ENCODE data around the gene SLC29A2. TPM values are rescaled to one million over a fixed set of nuclear protein-coding genes. Genes with fewer than 3 reads are reported as not detected.

Gene SLC29A2, protein sequence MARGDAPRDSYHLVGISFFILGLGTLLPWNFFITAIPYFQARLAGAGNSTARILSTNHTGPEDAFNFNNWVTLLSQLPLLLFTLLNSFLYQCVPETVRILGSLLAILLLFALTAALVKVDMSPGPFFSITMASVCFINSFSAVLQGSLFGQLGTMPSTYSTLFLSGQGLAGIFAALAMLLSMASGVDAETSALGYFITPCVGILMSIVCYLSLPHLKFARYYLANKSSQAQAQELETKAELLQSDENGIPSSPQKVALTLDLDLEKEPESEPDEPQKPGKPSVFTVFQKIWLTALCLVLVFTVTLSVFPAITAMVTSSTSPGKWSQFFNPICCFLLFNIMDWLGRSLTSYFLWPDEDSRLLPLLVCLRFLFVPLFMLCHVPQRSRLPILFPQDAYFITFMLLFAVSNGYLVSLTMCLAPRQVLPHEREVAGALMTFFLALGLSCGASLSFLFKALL
- total RNA-seq = 0.37 and 0.39 TPM in 2 replicates

DNA sequence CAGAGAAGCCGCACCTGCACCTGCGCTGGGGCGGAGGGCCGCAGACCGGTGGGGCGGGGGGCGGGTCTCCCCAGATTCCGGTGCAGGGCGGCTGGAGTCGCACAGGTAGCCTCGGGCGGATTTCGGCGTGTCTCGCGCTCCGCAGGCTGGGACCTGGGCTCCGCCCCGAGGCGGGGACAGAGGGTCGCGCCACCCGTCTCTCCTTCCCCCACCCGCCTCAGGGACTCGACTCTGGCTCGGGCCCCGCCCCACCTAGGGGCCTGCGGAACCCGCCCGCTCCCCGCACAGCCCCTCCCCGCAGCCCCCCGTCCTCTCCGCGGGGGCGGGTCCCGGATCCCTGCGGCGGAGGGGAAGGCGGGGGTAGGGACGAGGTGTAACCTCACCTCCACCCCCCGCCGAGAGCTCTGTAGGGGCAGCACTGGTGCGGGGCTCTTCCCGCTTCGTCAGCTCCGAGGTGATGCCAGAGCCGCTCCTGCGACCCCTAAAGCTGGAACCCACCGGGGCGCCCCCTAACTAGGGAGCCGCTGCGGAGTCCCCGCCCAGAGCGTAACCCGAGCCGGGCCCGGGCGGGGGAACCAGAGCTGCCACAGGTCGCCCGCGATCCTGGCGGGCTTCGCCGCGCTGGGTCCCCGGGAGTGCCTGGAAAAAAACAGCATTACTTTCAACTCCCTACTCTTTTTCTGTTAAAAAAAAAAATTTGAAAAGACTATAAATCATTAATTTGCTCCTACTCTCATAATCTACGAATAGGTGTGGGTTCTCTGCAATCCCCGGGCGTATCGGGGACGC is at the start of gene SLC29A2:
Gene SLC29A2 (minus strand): TSS at position 134 of the 789 bp plus-strand sequence. CDS start 169 bp downstream, outside the sequence.

DNA sequence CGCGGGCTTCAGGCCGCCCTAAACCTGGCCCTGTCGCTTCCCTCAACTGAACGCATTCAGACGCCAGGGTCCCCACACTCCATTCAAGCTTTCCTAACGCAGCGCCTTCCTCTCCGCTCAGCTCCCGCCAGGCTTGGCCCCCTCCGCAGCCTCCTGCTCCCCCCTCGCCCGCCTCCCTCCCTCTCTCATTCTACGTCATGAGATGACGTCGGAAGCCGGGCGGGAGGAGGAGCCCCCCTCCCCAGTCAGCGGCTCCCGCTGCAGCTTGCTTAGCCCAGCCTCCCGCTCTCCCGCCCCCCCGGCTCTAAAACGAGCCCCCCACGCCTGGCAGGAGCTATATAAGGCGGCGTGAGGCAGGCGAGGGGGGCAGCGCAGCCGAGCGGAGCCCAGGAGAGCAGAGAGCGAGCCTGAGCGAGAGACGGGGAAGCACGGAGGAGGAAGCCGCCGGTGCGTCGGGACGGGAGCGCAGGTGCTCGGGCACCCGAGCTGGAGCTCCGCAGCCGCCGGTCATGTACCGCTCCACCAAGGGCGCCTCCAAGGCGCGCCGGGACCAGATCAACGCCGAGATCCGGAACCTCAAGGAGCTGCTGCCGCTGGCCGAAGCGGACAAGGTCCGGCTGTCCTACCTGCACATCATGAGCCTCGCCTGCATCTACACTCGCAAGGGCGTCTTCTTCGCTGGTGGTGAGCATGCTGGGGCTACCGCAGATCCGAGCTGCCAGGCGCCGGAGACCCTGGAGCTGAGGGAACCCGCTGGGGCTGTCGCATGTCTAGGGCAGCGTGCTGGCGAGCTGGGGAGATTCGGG is 49.3 kb upstream of the SLC29A2 start, which contains the start of gene NPAS4:
Gene NPAS4 (plus strand): TSS at position 365 of the 806 bp plus-strand sequence. CDS start 145 bp downstream, at position 510.

DNA sequence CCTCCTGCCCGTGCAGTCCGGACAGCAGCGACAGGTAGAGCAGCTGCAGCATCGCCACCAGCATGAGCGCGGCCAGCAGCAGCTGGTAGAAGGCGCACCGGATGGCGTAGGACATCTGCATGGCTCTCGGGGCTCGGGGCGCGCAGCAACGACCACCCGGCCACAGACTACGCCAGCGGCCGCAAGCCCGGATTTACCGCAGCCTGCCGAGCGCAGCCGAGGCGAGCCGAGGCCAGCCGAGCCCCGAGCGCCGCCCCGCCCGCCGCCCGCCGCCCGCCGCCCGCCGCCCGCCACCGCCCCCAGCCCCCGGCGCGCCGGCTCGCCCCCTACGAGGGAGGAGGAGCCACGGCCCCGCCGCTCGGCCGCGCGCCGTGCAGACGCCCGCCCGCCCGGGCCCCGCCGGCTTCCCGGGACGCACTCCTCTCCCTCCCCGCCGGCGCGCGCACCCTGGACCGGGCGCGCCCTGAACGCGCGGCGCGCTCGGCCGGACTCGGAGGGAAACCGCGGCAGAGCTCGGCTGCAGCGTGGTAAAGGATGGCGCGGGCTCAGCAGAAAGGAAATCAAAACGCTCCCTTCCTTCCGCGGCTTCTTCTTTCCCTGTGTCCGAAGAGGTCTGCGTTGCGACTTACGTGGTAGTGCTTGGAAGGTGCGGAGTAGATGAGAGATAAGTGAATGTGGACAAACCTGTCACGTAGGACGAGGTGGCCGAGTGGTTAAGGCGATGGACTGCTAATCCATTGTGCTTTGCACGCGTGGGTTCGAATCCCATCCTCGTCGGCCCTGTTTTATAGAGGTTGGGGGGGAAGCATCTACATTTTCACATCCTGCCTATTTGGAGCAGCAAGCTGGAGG is 23.9 kb downstream of the SLC29A2 start, which contains the start of gene B4GAT1:
Gene B4GAT1 (minus strand): TSS at position 205 of the 852 bp plus-strand sequence. CDS start 84 bp downstream, at position 121.

DNA sequence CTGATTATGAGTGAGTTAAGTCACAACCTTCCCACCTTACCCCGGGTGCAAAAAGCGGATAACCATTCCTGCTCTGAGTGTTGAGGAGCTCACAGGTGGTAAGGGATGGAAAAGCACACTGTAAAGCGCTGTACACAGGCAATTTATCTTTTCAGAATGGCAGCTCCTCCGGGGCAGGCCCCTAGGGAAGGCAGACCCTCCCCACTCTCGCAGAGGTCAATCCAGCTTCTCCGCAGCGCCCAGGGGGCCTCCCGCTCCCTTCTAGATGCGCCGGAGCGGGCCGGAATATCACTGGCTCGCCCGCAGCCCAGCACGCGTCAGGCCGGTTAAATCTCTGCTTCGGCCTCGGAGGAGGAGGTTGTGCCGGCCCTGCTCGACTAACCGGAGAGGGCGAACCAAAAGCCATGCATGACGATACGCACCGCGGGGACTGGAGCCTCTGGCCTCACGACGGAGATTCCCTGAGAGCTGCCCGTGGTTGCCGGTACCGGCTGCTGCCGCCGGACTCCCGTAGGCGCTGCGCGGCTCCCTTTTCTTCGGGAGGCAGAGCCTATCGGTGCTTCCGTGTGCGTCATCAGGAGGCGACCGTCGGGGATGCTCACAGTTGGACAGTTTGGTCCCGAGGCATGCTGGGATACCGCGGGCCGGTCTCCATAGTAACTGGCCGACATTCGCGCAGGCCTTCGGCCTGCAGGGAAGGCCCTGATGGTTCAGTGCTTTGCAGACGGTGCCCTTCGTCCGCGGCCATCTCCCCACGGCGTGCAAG is 26.8 kb downstream of the SLC29A2 start, which contains the start of gene BRMS1:
Gene BRMS1 (minus strand): TSS at position 555 of the 766 bp plus-strand sequence. CDS start 2,870 bp downstream, outside the sequence.

DNA sequence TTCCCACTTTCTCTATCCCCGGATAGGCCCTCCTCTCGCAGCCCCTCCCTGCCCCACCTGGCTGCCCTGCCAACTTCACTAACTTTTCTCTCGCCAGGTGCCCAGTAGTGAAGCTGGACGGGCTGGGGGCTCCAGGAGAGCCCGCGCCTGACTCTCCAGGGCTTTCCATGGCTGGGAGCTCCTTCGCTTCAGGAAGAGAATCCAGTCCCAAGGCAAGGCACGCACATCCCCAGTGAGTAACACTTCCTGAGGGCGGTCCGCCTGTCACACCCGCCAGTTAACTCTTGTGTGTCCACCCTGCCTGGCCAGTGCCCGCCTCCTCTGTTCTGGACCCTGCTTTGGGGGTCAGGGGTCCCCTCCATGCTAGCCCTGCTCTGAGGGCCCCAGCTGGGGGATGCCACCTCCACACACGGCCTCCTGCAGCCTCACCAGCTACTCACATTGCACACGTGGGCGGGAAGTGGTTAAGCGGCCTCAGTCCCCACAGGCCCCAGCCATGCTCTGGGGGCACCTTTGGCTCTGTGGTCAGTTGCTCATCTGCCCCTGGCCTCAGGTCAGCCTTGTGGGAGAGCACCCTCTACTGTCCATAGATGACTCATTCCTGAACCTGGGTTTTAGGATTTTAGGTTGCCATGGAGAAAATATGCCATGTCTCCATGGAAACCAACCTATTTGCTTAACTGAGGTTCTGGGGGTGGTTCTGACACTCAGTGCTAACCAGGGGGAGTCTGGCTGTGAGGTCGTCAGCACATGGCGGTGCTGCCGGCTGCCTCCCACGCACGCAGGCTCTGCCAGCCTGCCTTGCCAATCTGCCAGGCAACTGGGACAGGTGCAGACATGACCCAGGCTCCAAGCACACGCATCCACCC is 35.1 kb downstream of the SLC29A2 start, which contains the start of gene RIN1:
Gene RIN1 (minus strand): TSS at position 201 of the 869 bp plus-strand sequence. CDS start 32 bp downstream, at position 169.

DNA sequence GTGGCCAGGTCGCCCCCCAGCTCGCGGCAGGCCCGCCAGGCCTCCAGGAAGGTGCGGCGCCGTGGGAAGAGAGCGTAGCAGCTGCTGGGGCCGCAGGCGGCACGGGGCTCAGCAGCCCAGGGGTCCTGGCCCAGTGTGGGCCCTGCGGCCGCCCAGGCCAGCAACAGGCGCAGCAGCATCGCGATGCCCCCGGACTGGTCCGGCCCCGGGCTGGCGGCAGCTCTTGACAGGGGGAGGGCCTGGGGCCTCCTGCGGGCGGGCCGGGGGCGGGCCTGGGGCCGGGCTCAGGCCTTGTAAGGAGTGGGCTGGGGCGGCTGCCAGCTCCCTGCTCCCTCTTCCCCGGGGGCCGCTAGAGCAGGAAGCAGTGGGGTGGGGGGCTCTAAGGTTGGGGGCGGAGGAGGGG is 54.7 kb downstream of the SLC29A2 start, which contains the start of gene CD248:
Gene CD248 (minus strand): TSS at position 196 of the 403 bp plus-strand sequence. CDS start 17 bp downstream, at position 179.

Small RNA genes within 50 kb of the gene (small RNA-seq; reads per million reads assigned to genes)
- gene RF00017 (not detected), gene RNU1-84P (2.0 reads per million, percentile 79 among the genes with 10 or more reads in this experiment)

Other genes with a start within 250 kb of the SLC29A2 start
- 14.0 and 17.0 TPM in 2 replicates for gene KLC2, start 114.1 kb downstream of the SLC29A2 start, total RNA-seq
- 81.6 and 93.1 TPM in 2 replicates for gene RAB1B, start 103.1 kb downstream of the SLC29A2 start, total RNA-seq
- 0.73 TPM in 1 of 2 replicates, not detected in the other for gene CNIH2, start 93.6 kb downstream of the SLC29A2 start, total RNA-seq
- 167 and 193 TPM in 2 replicates for gene YIF1A, start 82.6 kb downstream of the SLC29A2 start, total RNA-seq
- under 0.01 and 0.20 TPM in 2 replicates for gene TMEM151A, start 79.9 kb downstream of the SLC29A2 start, total RNA-seq
- gene CD248, start 54.7 kb downstream of the SLC29A2 start, total RNA-seq = 63.5 and 135 TPM in 2 replicates
- gene RIN1, start 35.3 kb downstream of the SLC29A2 start, total RNA-seq = 53.3 and 68.2 TPM in 2 replicates
- 39.7 and 45.0 TPM in 2 replicates for gene BRMS1, start 26.7 kb downstream of the SLC29A2 start, total RNA-seq
- 17.2 and 19.8 TPM in 2 replicates for gene B4GAT1, start 24.1 kb downstream of the SLC29A2 start, total RNA-seq
- gene NPAS4, start 49.3 kb upstream of the SLC29A2 start, total RNA-seq = not detected in 2 replicates
- gene MRPL11, start 67.1 kb upstream of the SLC29A2 start, total RNA-seq = 38.9 and 43.7 TPM in 2 replicates
- gene PELI3, start 95.1 kb upstream of the SLC29A2 start, total RNA-seq = 8.5 and 11.5 TPM in 2 replicates
- gene DPP3, start 108.7 kb upstream of the SLC29A2 start, total RNA-seq = 43.4 and 48.5 TPM in 2 replicates
- 29.1 and 31.2 TPM in 2 replicates for gene BBS1, start 138.9 kb upstream of the SLC29A2 start, total RNA-seq
- gene ZDHHC24, start 174.3 kb upstream of the SLC29A2 start, total RNA-seq = 8.8 and 12.9 TPM in 2 replicates
- under 0.01 TPM in 1 of 2 replicates, not detected in the other for gene ACTN3, start 175.1 kb upstream of the SLC29A2 start, total RNA-seq
- 5.3 and 15.4 TPM in 2 replicates for gene CTSF, start 196.8 kb upstream of the SLC29A2 start, total RNA-seq
- 0.37 and 0.78 TPM in 2 replicates for gene CCDC87, start 221.3 kb upstream of the SLC29A2 start, total RNA-seq
- gene CCS, start 221.4 kb upstream of the SLC29A2 start, total RNA-seq = 30.9 and 36.0 TPM in 2 replicates
- gene RBM14, start 244.9 kb upstream of the SLC29A2 start, total RNA-seq = 33.8 and 47.1 TPM in 2 replicates

Measured in subcutaneous preadipocyte (primary cell).